Measurements from ENCODE around the gene RAB30. TPM values are rescaled to one million over a fixed set of nuclear protein-coding genes. Genes with fewer than 3 reads are reported as not detected.

The RAB30 gene
- total and polyA plus RNA-seq, 2 donors (not counting 3 experiments of a cell fraction or from before 2014, with no cell fraction given), result 4.1 to 14.6 TPM

DNA sequence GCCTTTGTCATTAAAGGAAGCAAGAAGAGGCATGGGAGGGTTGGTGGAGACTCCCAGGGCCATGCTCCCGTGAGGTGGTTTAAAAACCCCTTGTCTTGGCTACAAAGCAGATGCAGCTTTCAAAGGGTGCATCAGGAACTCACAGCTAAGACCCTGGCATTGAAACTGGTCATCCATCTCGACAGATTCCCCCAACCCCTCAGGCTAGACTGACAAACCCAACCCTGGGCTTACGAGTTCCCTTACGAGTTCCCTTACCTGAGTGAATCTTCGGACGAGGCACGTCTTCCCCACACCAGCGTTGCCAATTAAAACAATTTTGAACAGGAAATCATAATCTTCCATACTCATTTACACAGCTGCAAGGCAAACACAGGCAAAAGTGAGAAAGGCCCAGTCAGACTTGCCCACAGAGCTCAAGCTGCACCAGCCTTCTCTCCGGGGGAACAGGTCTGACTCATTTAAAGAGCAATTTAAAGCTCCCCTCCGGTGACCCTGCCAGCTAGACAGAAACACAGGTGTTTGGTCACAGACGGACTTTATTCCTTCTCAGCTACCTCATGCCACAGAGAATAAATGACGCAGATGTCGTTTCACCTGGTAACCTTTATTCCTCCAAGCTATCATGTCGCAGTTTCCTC is 74.6 kb downstream of the RAB30 start:
- DNase-seq (ENCODE audit: low read depth, low spot score), result peak; percentile 39
- dilution Hi-C loops (cut with MboI; ENCODE audit: extremely low pct_ligation_motif_present, low sequenced_read_pairs), result no loop called here
- H3K9me1 ChIP-seq (replicated peaks; ENCODE audit: control insufficient read depth, extremely low read depth, insufficient read depth, low read length), result no peaks in the 10 kb centered on the region

More for the DNA sequence above, 74.6 kb downstream of the RAB30 start:
- Histone ChIP-seq H3K4me3 (replicated peaks in 1 of 3; ENCODE audit: insufficient read depth in 1 of 3, low read depth in 1 of 3, low read length in 3 of 3) (no peak overlapping the region), H3K4me2 (ENCODE audit: insufficient read depth, low read length) (no peak overlapping the region), H2AFZ (ENCODE audit: low read depth, low read length) (no peak overlapping the region), H3K79me2 (ENCODE audit: control insufficient read depth, insufficient read depth, low read length) (no peaks in the 10 kb centered on the region), H3K9ac (replicated peaks; ENCODE audit: extremely low read depth, insufficient read depth, low read length) (no peak overlapping the region), H3K27me3 (ENCODE audit: control insufficient read depth in 2 of 2, insufficient read depth in 2 of 2, low read length in 2 of 2) (no peaks in the 10 kb centered on the region), H3K36me3 (ENCODE audit: control insufficient read depth in 2 of 2, extremely low read depth in 1 of 2, insufficient read depth in 2 of 2, low read length in 2 of 2) (no peaks in the 10 kb centered on the region), H3K27ac (ENCODE audit: insufficient read depth, low read depth, low read length) (no peak overlapping the region), H3K4me1 (ENCODE audit: control insufficient read depth, extremely low read depth, insufficient read depth, low read length) (peaks cover 11% of the 10 kb centered on the region), H4K20me1 (replicated peaks; ENCODE audit: control insufficient read depth, extremely low read depth, insufficient read depth, low read length) (no peaks in the 10 kb centered on the region), H3K9me3 (replicated peaks; ENCODE audit: control insufficient read depth, insufficient read depth, low read length) (no peaks in the 10 kb centered on the region)
- POLR2A ChIA-PET, result no interaction called here
- BruUV-seq (replicated peaks), result no TSS peak
- CTCF ChIA-PET, result interaction anchor here (0.6 to 1.7 kb wide), 2 partner anchors 11 to 76 kb away, joined by 3 to 6 read pairs; no protein-coding TSS in a partner anchor
- FAIRE-seq, result no peak
- TF ChIP-seq, protein P1, sequence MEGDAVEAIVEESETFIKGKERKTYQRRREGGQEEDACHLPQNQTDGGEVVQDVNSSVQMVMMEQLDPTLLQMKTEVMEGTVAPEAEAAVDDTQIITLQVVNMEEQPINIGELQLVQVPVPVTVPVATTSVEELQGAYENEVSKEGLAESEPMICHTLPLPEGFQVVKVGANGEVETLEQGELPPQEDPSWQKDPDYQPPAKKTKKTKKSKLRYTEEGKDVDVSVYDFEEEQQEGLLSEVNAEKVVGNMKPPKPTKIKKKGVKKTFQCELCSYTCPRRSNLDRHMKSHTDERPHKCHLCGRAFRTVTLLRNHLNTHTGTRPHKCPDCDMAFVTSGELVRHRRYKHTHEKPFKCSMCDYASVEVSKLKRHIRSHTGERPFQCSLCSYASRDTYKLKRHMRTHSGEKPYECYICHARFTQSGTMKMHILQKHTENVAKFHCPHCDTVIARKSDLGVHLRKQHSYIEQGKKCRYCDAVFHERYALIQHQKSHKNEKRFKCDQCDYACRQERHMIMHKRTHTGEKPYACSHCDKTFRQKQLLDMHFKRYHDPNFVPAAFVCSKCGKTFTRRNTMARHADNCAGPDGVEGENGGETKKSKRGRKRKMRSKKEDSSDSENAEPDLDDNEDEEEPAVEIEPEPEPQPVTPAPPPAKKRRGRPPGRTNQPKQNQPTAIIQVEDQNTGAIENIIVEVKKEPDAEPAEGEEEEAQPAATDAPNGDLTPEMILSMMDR (IDR thresholded peaks at IDR 0.05; ENCODE audit: extremely low read depth in 1 of 2, insufficient read depth in 1 of 2, low read depth in 1 of 2, low read length in 2 of 2), result no peak
- TF ChIP-seq POLR2AphosphoS5 (IDR thresholded peaks at IDR 0.05; ENCODE audit: insufficient read depth, low read depth, low read length), result no peak
- no peak for TF ChIP-seq FOS (IDR thresholded peaks at IDR 0.05; ENCODE audit: borderline replicate concordance, insufficient read depth, low read length)
- TF ChIP-seq POLR2A (IDR thresholded peaks at IDR 0.05; ENCODE audit: low read depth, low read length), result no peak
- TF ChIP-seq EZH2 (IDR thresholded peaks at IDR 0.05; ENCODE audit: borderline replicate concordance, low read depth, low read length, severe bottlenecking), result no peak
- TF ChIP-seq GATA2 (IDR thresholded peaks at IDR 0.05; ENCODE audit: insufficient read depth, insufficient read length, low read depth, low read length), result no peak
- TF ChIP-seq, protein P2, sequence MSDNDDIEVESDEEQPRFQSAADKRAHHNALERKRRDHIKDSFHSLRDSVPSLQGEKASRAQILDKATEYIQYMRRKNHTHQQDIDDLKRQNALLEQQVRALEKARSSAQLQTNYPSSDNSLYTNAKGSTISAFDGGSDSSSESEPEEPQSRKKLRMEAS (IDR thresholded peaks at IDR 0.05; ENCODE audit: insufficient read depth, insufficient read length), result no peak
- no peak for TF ChIP-seq JUN (IDR thresholded peaks at IDR 0.05; ENCODE audit: borderline replicate concordance, insufficient read depth, insufficient read length, low read depth)
- no peak for TF ChIP-seq MYC (IDR thresholded peaks at IDR 0.05; ENCODE audit: low read depth, low read length)
- intact Hi-C loops (cut with micrococcal nuclease), result no loop called here
